H9 (cell line): ENCODE measurements around the gene USP12. TPM values are rescaled to one million over a fixed set of nuclear protein-coding genes. Genes with fewer than 3 reads are reported as not detected.

ENCODE experiments used
- DNase-seq: peaks from one replicate; pipeline ENCODE4 v3.0.0-alpha.2; 2017
- H2AFZ ChIP-seq: one replicate; pipeline ENCODE4 v1.6.1; 2013; ENCODE audit warnings: mild to moderate bottlenecking, low read length, control low read depth, moderate library complexity
- H2AK5ac ChIP-seq: 2 replicates; pipeline ENCODE4 v1.6.1; 2013; ENCODE audit warnings: low read length, control low read depth, mixed read lengths; ENCODE audit not compliant: insufficient read length
- H2BK120ac ChIP-seq: one replicate; pipeline ENCODE4 v1.6.1; 2013; ENCODE audit warnings: low read depth, mild to moderate bottlenecking, low read length, control low read depth, inconsistent platforms; ENCODE audit not compliant: poor library complexity, severe bottlenecking
- H2BK12ac ChIP-seq: 2 replicates; pipeline ENCODE4 v1.6.1; 2013; ENCODE audit warnings: low read length, control low read depth, mixed read lengths, low read depth; ENCODE audit not compliant: insufficient read length
- H2BK15ac ChIP-seq: 2 replicates; pipeline ENCODE4 v1.6.1; 2013; ENCODE audit warnings: low read depth, low read length, control low read depth
- H2BK20ac ChIP-seq: one replicate; pipeline ENCODE4 v1.6.1; 2013; ENCODE audit warnings: low read depth, mild to moderate bottlenecking, low read length, control low read depth, inconsistent platforms; ENCODE audit not compliant: poor library complexity, severe bottlenecking
- H2BK5ac ChIP-seq: 2 replicates; pipeline ENCODE4 v1.6.1; 2013; ENCODE audit warnings: low read length, control low read depth, mixed read lengths; ENCODE audit not compliant: insufficient read length
- H3K14ac ChIP-seq: 2 replicates; pipeline ENCODE4 v1.6.1; 2013; ENCODE audit warnings: low read length, control low read depth; ENCODE audit not compliant: insufficient read depth
- H3K18ac ChIP-seq: 2 replicates; pipeline ENCODE4 v1.6.1; 2013; ENCODE audit warnings: low read depth, mild to moderate bottlenecking, mixed read lengths, low read length, control low read depth; ENCODE audit not compliant: insufficient read length
- H3K23ac ChIP-seq: 2 replicates; pipeline ENCODE4 v1.6.1; 2013; ENCODE audit warnings: low read length, control low read depth, mixed read lengths, low read depth; ENCODE audit not compliant: insufficient read length
- H3K23me2 ChIP-seq: 2 replicates; pipeline ENCODE4 v1.6.1; 2013; ENCODE audit warnings: low read depth, mild to moderate bottlenecking, mixed read lengths, low read length, control low read depth; ENCODE audit not compliant: insufficient read length, poor library complexity, severe bottlenecking
- H3K27ac ChIP-seq: 2 replicates; pipeline ENCODE4 v1.5.1; 2013; ENCODE audit warnings: low read length, control low read depth, mixed read lengths, low read depth; ENCODE audit not compliant: insufficient read length
- H3K27me3 ChIP-seq: 2 replicates; pipeline ENCODE4 v1.6.1; 2013; ENCODE audit warnings: low read length, control low read depth, inconsistent platforms; ENCODE audit not compliant: insufficient read depth
- H3K4ac ChIP-seq: 2 replicates; pipeline ENCODE4 v1.6.1; 2013; ENCODE audit warnings: low read depth, mild to moderate bottlenecking, control low read depth, inconsistent platforms, low read length, moderate library complexity
- H3K4me1 ChIP-seq: 2 replicates; pipeline ENCODE4 v1.6.1; 2013; ENCODE audit warnings: low read length, control low read depth, inconsistent platforms; ENCODE audit not compliant: insufficient read depth
- H3K4me2 ChIP-seq: 2 replicates; pipeline ENCODE4 v1.6.1; 2013; ENCODE audit warnings: low read length, control low read depth, mixed read lengths; ENCODE audit not compliant: insufficient read length, insufficient read depth
- H3K56ac ChIP-seq: 2 replicates; pipeline ENCODE4 v1.6.1; 2013; ENCODE audit warnings: low read depth, mild to moderate bottlenecking, mixed read lengths, low read length, control low read depth; ENCODE audit not compliant: insufficient read length
- H3K79me1 ChIP-seq: 2 replicates; pipeline ENCODE4 v1.6.1; 2013; ENCODE audit warnings: low read depth, mild to moderate bottlenecking, moderate library complexity, low read length, control low read depth, inconsistent platforms; ENCODE audit not compliant: insufficient read depth, poor library complexity, severe bottlenecking
- H3K79me2 ChIP-seq: 2 replicates; pipeline ENCODE4 v1.6.1; 2013; ENCODE audit warnings: low read length, control low read depth, inconsistent platforms; ENCODE audit not compliant: insufficient read depth
- H3K9ac ChIP-seq: 2 replicates; pipeline ENCODE4 v1.6.1; 2013; ENCODE audit warnings: low read length, control low read depth, mixed read lengths; ENCODE audit not compliant: insufficient read length; ENCODE audit errors: extremely low read depth
- H3K9me3 ChIP-seq: one replicate; pipeline ENCODE4 v1.6.1; 2013; ENCODE audit warnings: low read depth, low read length, inconsistent platforms; ENCODE audit not compliant: control insufficient read depth
- H3T11ph ChIP-seq: one replicate; pipeline ENCODE4 v1.6.1; 2013; ENCODE audit warnings: mild to moderate bottlenecking, low read length, control low read depth, inconsistent platforms
- H4K20me1 ChIP-seq: one replicate; pipeline ENCODE4 v1.6.1; 2013; ENCODE audit not compliant: control insufficient read depth, insufficient read length, insufficient read depth
- H4K5ac ChIP-seq: 2 replicates; pipeline ENCODE4 v1.6.1; 2013; ENCODE audit warnings: low read depth, mild to moderate bottlenecking, mixed read lengths, low read length, control low read depth; ENCODE audit not compliant: insufficient read length
- H4K8ac ChIP-seq: replicated peaks from 2 replicates; pipeline ENCODE4 v1.6.1; 2013; ENCODE audit warnings: low read length, control low read depth, mixed read lengths, low read depth; ENCODE audit not compliant: insufficient read length
- H4K91ac ChIP-seq: 2 replicates; pipeline ENCODE4 v1.6.1; 2013; ENCODE audit warnings: low read depth, mild to moderate bottlenecking, moderate library complexity, mixed read lengths, low read length, control low read depth; ENCODE audit not compliant: insufficient read length
- H3K27ac Mint-ChIP-seq, 3 experiments: 2 replicates in 2 of 3; 3 replicates in 1 of 3; pipeline ENCODE4 v1.8.0; 2020 to 2021; ENCODE audit warnings: mixed read lengths in 3 of 3, mild to moderate bottlenecking in 1 of 3, moderate library complexity in 1 of 3
- H3K27me3 Mint-ChIP-seq: 2 replicates; pipeline ENCODE4 v1.8.0; 2021; ENCODE audit warnings: low read depth, mild to moderate bottlenecking, moderate library complexity, mixed read lengths
- H3K36me3 Mint-ChIP-seq, 3 experiments: 2 replicates in 2 of 3; 3 replicates in 1 of 3; pipeline ENCODE4 v1.8.0; 2020 to 2021; ENCODE audit warnings: low read depth in 3 of 3, mixed read lengths in 3 of 3; ENCODE audit not compliant: insufficient read depth in 1 of 3
- H3K4me1 Mint-ChIP-seq, 2 experiments: 2 replicates each; pipeline ENCODE4 v1.8.0; 2020; ENCODE audit warnings: mixed read lengths in 2 of 2
- H3K4me3 Mint-ChIP-seq, 2 experiments: 2 replicates in 1 of 2; 3 replicates in 1 of 2; pipeline ENCODE4 v1.8.0; 2020 to 2021; ENCODE audit warnings: mild to moderate bottlenecking in 2 of 2, mixed read lengths in 2 of 2, moderate library complexity in 1 of 2
- H3K9me3 Mint-ChIP-seq, 2 experiments: 2 replicates in 1 of 2; 3 replicates in 1 of 2; pipeline ENCODE4 v1.8.0; 2020; ENCODE audit warnings: mild to moderate bottlenecking in 2 of 2, mixed read lengths in 2 of 2, moderate library complexity in 1 of 2
- CTCF ChIP-seq: fragments of 200-600 bp; sonication (generic); conservative IDR thresholded peaks from 3 replicates; pipeline ENCODE4 v1.8.0; 2021; ENCODE audit warnings: antibody characterized with exemption, mild to moderate bottlenecking
- WGBS: extraction: QIAGEN DNeasy Blood & Tissue Kit; methylation state at CpG from one replicate; pipeline ENCODE4 v1.1.7; 2013; ENCODE audit warnings: missing lambda C conversion rate, low lambda C conversion rate, mixed read lengths; ENCODE audit not compliant: insufficient read length; ENCODE audit errors: extremely low coverage; 5-methylcytosine and 5-hydroxymethylcytosine counted together
- total RNA-seq: library from RNA; stranded (reverse); gene quantifications from 2 replicates; pipeline ENCODE4 v1.2.1, GENCODE V29; 2021

Gene USP12
- total RNA-seq, 1 experiment from 2014 or later: 24.8 TPM

GRCh38 chr13:27170516-27171243, 931 bp downstream of the USP12 start:
- Mint-ChIP-seq H3K27me3 (peaks cover 1% of the 10 kb centered on the region; the same call in 1 of the 2 replicates), H3K4me3 (peak overlapping the region; percentile 82 to 94), H3K4me1 (peaks cover 34 to 35% of the 10 kb centered on the region in 2 experiments), H3K9me3 (no peaks in the 10 kb centered on the region; a peak in 1 of 5 replicates), H3K27ac (peak overlapping the region; percentile 81 to 95 (median 85)), H3K36me3 (no peaks in the 10 kb centered on the region)
- H4K5ac ChIP-seq: no peak overlapping the region
- no peak overlapping the region for H2BK12ac ChIP-seq
- H3K14ac ChIP-seq: peak overlapping the region; percentile 64; the same call in 1 of the 2 replicates
- no peak overlapping the region for H4K91ac ChIP-seq
- H3K4ac ChIP-seq: no peak overlapping the region
- H3K27me3 ChIP-seq: no peaks in the 10 kb centered on the region
- H2BK20ac ChIP-seq: no peak overlapping the region
- DNase-seq: peak; percentile 69
- WGBS: no CpG with 5 or more reads among the region's 56 CpGs
- H2AFZ ChIP-seq: no peak overlapping the region
- H3K56ac ChIP-seq: no peak overlapping the region
- H2BK120ac ChIP-seq: no peak overlapping the region
- no peaks in the 10 kb centered on the region for H3K9me3 ChIP-seq
- H3K79me2 ChIP-seq: peaks cover 27% of the 10 kb centered on the region; the same call in 1 of the 2 replicates
- H4K8ac ChIP-seq: no peak overlapping the region
- H3K4me1 ChIP-seq: peaks cover 5% of the 10 kb centered on the region; the same call in 1 of the 2 replicates
- no peak overlapping the region for H2AK5ac ChIP-seq
- no peak overlapping the region for H2BK5ac ChIP-seq
- peak overlapping the region; percentile 60 for H3K9ac ChIP-seq
- H2BK15ac ChIP-seq: no peak overlapping the region
- no peak overlapping the region for H3T11ph ChIP-seq
- no peak overlapping the region for H3K23ac ChIP-seq
- H3K23me2 ChIP-seq: peaks cover 5% of the 10 kb centered on the region
- no peak overlapping the region for H3K18ac ChIP-seq
- peak overlapping the region; percentile 57 for H3K27ac ChIP-seq
- H4K20me1 ChIP-seq: no peaks in the 10 kb centered on the region
- peak overlapping the region; percentile 96 for H3K4me2 ChIP-seq
- TF ChIP-seq CTCF: no peak
- peaks cover 3% of the 10 kb centered on the region for H3K79me1 ChIP-seq
